ENCODE data around the gene ASB2.
A peak's percentile ranks its signal among the peaks of the same experiment; 100 is the strongest.

The ASB2 gene

DNA sequence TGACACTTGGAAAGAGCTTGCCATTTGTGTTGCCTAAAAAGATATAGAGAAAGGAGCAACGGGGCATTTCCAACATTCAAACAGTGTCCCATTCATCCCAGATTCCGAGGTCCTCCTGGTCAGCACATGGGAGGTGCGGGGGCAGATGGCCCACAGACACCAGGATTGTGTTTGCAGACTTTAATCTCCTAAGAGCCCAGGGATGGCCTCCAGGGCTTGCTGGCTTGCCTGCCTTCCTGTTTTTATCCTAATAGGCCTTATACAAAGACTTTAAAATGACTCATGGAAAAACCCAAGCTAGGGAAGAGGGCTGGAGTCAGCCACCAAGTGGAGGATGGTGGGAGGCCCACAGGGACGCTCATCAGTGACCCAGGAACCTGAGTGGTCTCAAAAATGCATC, 70.7 kb downstream of the ASB2 start:
- DNase-seq (ENCODE audit: low spot score), result no peak

DNA sequence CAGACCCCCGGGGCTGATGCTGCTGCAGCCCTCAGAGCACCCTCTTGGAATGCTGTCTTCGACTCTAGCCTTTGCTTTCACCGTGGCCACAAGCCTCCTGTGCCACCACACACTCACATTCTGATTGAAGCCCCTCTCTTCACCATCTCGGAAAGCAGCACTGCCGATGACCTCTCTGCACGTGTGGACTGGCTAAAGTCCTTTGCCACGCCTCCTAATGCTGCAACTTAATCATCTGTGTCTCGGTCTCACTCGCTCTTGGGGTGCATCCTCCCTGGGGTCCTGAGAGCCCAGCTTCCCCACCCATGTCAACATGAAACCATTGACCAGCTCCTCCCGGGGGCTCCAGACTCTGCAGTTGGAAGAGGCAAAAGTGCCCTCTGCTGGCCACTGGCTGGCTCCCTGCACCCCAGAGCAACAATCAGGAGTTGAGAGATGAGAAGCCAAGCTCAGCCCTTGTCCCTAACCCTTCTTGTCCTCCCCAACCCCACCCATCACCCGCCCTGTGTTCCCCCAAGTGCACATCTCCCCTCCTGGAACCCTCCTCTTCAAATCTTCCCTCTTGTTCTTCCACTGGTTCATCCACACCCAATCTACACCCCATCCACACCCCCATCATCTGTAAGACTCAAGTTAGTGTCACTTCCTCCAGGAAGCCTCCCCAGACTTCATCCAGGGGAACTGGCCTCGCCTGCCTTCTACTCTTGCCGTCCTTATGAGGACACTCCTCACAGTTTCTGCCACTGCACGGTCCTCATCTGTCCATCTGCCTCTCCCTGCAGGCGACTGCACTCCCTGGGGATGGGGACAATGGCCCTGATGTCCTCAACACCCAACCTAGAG, 72.8 kb downstream of the ASB2 start:
- no peak for DNase-seq (ENCODE audit: low spot score)

DNA sequence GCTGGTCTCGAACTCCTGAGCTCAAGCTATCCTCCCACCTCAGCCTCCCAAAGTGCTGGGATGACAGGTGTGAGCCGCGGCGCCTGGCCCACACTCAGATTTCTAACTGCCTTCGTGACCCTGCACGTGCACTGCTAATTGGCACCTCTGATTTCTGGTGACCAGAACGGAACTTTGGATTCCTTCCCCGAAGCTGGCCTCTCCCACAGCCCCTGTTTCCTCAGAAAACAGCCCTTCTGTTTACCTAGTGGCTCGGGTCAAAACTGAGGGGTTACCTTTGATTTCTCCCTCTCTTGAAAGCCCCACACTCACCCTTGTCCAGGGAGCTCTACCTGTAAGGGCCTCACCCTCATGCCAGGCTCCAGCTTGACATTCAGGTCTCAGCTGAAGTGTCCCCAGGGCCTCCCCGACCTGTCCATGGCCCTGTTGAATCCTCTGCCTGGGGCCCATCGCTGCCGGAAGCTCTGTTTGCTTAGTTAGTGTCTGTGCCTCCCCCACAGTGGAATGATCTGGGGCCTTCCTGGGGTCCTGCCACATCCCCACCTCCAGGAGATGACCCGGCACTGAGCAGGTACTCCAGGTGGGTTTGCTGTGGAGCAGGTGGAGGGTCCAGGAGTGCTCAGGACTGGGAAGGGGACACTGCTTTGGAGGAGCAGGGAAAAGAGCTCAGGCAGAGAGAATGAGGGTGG, 73.6 kb downstream of the ASB2 start:
- DNase-seq (ENCODE audit: low spot score), result no peak

DNA sequence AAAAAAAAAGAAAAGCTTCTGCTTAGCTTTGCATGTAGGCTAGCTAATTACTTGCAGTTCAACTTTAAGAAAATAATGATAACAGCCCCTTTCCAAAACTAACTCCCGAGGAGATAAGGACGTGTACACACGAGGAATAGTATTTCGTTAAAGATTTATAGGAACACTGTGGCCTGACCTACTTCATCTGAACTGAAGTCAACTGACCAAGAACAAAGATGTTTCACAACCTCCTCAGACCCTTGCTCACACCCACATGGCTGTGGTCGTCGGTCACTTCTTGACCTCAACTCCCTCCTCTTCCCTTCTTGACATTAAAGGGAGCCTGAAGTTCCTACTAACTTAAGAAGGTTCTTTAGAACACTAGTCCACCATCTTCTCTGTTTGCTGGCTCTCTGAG, 74.6 kb downstream of the ASB2 start:
- DNase-seq (ENCODE audit: low spot score), result no peak

DNA sequence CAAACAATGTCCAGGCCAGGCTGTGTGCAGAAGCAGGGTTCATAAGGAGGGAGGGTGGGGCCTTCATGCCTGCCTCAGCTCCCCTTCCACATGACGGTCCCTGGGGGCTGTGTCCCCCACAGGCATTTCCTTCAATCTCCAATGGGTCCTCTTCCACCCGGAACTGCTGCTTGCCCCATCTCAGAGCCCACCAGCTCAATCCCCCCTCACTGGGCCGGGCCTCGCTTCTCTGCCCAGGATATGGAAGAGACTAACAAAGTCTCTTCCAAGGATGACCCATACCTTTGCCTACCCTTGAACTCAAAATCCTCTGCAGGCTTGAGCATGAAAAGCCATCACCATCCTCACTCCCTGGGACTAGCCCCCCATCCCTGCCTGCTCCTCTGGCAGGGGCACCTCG, 77.6 kb downstream of the ASB2 start:
- no peak for DNase-seq (ENCODE audit: low spot score)

DNA sequence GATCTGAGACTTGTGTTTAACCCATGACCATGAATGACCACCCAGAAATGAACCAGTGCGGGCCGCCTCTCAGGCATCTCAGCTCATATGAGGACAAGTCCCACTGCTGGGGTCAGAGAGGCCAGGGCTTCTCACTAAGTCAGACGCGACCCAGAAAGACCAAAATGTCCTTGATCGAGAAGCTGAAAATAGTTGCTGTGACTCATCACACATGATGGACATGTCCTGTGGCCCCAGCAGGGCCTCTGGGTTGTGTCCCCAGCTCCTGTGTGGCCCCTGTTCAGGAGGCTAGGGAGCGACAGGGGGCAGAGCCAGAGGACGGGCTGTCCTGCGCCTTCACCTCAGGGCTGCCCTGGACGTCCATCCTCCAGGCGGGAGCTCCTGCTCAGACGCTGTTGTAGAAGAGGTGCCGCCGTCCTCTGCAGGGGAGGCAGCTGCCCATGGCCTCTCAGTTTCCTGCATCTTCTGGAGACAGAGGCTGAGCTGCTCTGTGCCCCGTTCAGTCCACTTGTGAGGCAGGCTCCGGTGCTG, 78.2 kb downstream of the ASB2 start:
- no peak for DNase-seq (ENCODE audit: low spot score)

DNA sequence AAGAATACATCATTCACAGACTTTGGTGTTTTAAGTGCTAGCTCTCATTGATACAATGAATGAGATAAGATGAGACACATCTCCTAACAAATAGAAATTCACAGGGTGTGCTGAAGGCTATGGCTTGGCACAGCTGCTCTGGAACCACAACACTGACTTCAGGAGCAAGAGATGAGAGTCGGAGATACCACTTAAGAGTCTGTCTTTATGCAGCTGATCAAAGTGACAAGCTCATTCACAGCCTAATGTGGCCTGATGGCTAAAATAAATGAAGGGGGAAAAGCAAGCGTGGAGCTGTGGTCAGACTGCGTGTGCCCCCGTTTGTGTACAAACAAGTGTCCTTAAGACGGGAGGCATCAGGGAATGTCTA, 78.9 kb downstream of the ASB2 start:
- no peak for DNase-seq (ENCODE audit: low spot score)

DNA sequence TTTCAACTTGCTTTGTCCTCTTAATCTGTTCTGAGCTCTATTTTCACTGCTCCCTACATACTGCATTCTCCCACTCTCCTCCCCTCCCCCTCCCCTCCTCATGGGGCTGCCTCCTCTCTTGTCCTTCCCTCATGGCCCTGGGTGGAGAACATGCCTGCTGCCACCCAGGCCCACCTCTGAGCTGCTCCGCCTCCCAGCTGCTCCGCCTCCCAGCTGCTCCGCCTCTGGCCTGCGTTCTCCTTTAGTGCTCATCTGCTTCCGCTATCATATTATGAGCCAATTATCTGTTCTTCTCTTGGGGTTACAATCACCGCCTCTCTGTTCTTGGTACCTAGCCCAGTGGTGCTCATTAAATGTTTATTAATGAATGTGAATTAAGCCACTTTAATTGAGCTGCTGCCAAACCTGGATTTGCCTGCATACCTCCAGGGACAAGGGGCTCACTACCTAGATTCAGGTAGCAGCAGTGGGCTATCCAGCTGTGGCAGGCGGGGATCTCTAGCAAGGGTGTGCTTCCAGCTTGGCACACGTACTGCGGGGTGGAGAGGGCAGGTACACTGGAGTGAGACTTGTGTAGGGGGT, 81.3 kb downstream of the ASB2 start:
- no peak for DNase-seq (ENCODE audit: low spot score)

DNA sequence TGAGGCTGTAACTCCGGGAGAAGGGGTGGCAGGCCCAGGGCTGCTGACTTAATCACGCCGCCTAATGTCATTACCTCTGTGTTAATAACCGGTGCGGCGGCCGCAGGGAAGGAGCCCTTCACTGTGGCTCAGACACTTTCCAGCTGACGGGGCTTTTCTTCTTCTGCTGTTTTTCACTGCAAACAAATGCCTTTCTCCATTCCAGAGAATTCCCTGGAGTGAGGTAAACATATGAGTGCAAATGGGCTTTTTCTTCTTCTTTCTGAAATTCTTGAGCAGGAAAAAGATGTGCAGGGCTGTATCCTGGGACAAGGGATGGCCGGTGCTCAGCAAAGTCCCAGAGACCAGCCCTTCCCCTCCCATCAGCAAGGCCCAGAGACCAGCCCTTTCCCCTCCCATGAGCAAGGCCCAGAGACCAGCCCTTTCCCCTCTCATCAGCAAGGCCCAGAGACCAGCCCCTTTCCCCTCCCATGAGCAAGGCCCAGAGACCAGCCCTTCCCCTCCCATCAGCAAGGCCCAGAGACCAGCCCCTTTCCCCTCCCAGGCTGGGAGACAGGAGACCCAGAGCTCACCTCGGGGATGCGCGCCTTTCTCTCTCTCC, 82.6 kb downstream of the ASB2 start:
- DNase-seq (ENCODE audit: low spot score), result no peak

DNA sequence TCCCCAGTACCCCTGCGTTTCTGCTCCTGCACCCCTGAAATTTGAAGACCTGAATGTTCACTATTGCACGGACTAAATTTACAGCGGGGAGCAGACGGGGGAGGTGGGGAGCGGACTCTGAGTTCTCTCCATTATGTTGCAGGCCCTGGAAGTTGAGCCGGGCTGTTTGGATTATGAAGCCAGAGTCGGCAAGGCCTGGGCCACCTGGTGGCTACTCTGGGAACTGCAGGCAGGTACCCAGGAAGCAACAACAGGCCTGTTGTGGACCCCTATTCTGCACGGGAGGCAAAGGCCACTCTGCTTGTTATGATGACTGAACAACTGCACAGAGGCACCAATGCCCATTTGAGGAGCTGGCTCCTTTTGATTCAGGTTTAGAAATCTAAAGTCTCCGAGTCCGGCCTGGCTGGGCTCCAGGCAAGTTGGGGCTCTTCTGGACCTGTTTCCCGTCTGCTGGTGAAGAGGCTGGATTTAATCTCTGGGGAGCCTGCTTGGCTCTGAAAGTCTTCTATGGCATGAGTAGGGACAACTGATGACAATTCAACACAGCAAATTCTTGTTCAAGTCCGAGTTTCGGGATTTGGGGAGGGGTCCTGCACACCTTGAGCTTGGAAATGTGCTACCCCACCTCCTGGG, 83.3 kb downstream of the ASB2 start:
- DNase-seq (ENCODE audit: low spot score), result peak; percentile 63

DNA sequence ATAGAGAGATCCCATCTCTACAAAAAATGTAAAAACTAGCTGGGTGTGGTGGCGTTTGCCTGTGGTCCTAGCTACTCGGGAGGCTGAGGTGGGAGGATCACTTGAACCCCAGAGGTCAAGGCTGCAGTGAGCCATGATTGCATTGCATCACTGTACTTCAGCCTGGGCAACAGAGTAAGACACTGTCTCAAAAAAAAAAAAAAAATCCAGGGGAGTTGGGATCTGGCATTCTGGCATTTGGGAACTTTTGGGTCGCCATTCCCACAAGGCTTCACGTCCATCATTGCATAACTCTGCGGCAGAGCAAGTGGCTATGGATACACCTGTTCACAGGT, 83.9 kb downstream of the ASB2 start:
- no peak for DNase-seq (ENCODE audit: low spot score)

DNA sequence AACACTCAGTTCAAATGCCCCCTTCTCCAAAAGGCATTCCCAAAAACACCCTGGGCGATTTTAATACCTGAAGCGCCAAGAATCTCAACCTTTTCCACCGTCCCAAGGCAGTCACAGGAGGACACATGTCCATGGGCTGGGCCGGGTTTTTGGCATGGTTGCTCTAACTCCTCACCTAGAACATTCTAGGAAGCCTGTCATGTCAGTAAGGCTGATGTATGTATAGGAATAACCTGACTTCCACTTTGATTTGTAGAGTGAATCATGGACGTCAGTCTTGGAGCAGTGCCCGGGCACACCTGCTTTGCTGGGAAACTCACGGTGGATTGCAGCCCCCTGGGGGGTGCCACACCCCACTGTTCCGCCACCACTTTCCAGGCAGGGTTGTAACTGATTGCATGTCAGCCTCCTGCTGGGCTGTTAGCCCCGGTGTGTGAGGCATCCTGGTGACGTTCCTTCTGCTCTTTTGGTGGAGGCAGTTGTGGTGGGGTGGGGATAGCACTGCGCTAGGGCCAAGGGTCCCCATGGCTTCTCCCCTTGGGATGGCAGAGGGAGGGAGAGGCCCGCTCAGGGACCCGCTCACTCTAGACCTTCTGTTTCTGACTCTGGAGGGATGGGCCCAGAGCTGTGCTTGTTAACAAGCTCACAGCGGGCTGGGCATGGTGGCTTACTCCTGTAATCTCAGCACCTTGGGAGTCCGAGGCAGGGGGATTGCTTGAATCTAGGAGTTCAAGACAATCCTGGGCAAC, 84.4 kb downstream of the ASB2 start:
- DNase-seq (ENCODE audit: low spot score), result no peak

DNA sequence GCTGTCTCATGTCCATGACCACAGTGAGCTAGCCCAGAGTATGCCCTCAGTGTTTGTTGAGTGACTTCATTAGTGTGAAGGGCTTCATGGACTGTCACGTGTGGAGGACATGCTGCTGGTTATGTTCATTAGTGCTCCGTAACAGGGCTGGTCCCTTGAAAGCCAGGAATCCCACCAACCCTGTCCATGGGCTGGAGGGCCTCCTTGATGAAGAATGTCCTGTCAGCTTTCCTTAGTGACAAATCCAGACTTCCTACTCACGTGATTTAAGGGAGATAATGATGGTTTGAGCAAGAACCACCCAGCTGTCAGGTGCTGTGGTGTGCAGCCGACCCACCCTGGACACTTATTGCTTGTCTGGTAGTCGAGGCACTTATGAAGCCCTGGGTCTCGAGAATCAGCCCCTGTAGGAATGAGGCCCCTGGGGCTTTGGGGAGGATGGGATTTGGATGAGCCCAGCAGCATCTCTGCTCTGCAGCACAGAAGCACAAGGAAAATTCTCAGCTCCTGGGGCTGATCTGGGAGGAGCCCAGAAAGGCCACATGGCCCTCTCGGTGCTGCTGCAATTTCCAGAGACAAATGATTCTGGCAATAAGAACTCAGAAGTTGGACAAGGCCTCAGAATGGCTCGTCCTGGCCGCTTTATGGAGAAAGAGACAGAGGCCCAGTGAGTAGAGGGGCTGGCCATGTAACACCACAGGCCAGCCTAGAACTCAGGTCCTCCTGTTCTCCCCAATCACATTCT, 86.5 kb downstream of the ASB2 start:
- DNase-seq (ENCODE audit: low spot score), result no peak

DNA sequence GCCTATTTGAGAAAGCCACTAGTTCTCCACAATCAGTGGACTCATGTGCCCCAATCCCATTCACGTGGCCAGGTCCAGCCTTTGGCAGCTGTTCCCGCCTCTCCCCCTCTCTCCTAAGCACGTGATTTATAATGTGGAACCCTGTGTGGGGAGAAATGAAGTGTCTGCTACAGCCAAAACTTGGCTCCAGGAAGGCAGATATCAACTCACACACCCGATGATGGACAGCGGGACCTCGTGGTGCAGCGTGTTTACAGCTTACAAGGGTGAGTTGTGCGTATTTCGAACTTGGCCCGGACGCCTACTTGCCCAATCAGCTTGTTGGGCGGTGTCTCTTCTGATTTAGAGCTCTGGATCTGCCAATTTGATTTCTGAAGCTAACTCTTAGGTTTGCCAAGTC, 87.4 kb downstream of the ASB2 start:
- no peak for DNase-seq (ENCODE audit: low spot score)

DNA sequence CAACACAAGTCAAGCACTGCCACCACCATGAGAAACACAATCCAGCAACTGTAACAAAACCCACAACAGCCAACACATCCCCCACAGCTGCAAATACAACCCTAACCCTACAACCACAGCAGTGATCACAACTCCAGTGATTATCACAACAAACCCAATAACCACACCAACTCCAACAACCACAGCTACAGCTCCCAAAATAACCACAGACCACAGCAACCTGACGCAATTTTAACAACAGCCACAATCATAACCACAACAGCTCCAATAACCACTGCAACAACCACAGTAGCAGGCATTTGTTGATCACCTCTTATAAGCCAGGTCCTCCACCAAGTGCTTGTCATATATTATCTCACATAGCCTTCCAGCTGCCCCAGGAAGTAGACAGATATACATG, 91.4 kb downstream of the ASB2 start:
- no peak for DNase-seq (ENCODE audit: low spot score)
